Activated B cell treated with CpG ODN at 0.5 μM for 24 hours (primary cell): ENCODE data around the gene PDE1A. TPM values are rescaled to one million over a fixed set of nuclear protein-coding genes. Genes with fewer than 3 reads are reported as not detected.

Source experiments
- ATAC-seq: fragments of 200-7000 bp; cut with Tn5 transposase; one replicate; pipeline ENCODE4 v1.10.0; 2021; ENCODE audit warnings: low read depth, mild to moderate bottlenecking, moderate library complexity
- CTCF ChIA-PET: fragments of 350-600 bp; sonication (Branson Sonifier 250); formaldehyde crosslinking; loops from one replicate; lab custom pipeline; 2021; ENCODE audit warnings: antibody characterized with exemption; lab: Charles Lee
- POLR2A ChIA-PET: fragments of 350-600 bp; sonication (Branson Sonifier 250); formaldehyde crosslinking; loops from one replicate; lab custom pipeline; 2021; ENCODE audit warnings: antibody characterized with exemption; lab: Charles Lee
- DNase-seq: peaks from one replicate; pipeline ENCODE4 v3.0.0; 2022
- H3K27ac Mint-ChIP-seq: one replicate; pipeline ENCODE4 v1.8.0; 2020; ENCODE audit warnings: mixed read lengths
- H3K27me3 Mint-ChIP-seq: one replicate; pipeline ENCODE4 v1.8.0; 2021; ENCODE audit warnings: mixed read lengths
- H3K36me3 Mint-ChIP-seq: one replicate; pipeline ENCODE4 v1.8.0; 2021; ENCODE audit warnings: low read depth, mixed read lengths
- H3K4me1 Mint-ChIP-seq: one replicate; pipeline ENCODE4 v1.8.0; 2021; ENCODE audit warnings: mixed read lengths
- H3K4me3 Mint-ChIP-seq: one replicate; pipeline ENCODE4 v1.8.0; 2020; ENCODE audit warnings: mild to moderate bottlenecking, mixed read lengths
- H3K9me3 Mint-ChIP-seq: one replicate; pipeline ENCODE4 v1.8.0; 2020; ENCODE audit warnings: mixed read lengths
- CTCF ChIP-seq: fragments of 200-600 bp; IDR thresholded peaks from one replicate; pipeline ENCODE4 v1.8.0; 2022; ENCODE audit warnings: antibody characterized with exemption, mild to moderate bottlenecking
- intact Hi-C: fragments of 100-400 bp; cut with micrococcal nuclease; formaldehyde crosslinking; loops from one replicate; pipeline ENCODE4 v1.15.1; 2024
- total RNA-seq: library from RNA; stranded (reverse); gene quantifications from 2 replicates; pipeline ENCODE4 v1.2.3, GENCODE V29; 2022

PDE1A gene
- total RNA-seq, 1 donor from 2014 or later: not detected

- DNase-seq (no peak), ATAC-seq (no peak)
- no peak for TF ChIP-seq CTCF
- no peaks in the 10 kb centered on the region for H3K9me3 Mint-ChIP-seq
- CTCF ChIA-PET: no interaction called here
- POLR2A ChIA-PET: no interaction called here
- intact Hi-C loops: no loop called here
- H3K4me1 Mint-ChIP-seq: no peaks in the 10 kb centered on the region
- no peak overlapping the region for H3K4me3 Mint-ChIP-seq
- H3K36me3 Mint-ChIP-seq: no peaks in the 10 kb centered on the region
- peaks cover 6% of the 10 kb centered on the region for H3K27me3 Mint-ChIP-seq
- H3K27ac Mint-ChIP-seq: no peak overlapping the region
Observed at GRCh38 chr2:182128821-182129707, 297.8 kb downstream of the PDE1A start.

DNA sequence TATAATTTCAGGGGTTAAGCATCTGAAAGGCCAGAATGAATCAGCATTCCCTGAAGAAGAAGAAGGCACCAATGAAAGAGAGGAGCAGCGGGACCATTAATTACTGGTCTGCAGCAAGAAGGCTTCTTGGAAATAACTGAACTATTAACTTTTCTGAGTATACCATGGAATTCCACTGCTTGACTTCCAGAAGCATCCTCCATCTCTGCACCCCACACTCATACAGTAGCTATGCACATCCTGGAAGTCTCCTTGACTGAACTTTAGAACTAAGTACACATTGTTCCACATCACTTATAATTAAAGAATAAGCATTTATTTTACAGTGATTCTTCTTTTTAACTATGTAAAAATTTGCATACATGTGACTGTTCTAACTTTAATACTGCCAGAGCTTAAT is 309.6 kb downstream of the PDE1A start:
- CTCF ChIA-PET: no interaction called here
- POLR2A ChIA-PET: no interaction called here
- ATAC-seq (no peak), DNase-seq (no peak)
- Mint-ChIP-seq H3K4me1 (no peaks in the 10 kb centered on the region), H3K27me3 (peaks cover under 1% of the 10 kb centered on the region), H3K36me3 (no peaks in the 10 kb centered on the region), H3K27ac (no peak overlapping the region), H3K9me3 (no peaks in the 10 kb centered on the region), H3K4me3 (no peak overlapping the region)
- intact Hi-C loops: no loop called here
- TF ChIP-seq CTCF: no peak

- Mint-ChIP-seq H3K9me3 (no peaks in the 10 kb centered on the region), H3K36me3 (no peaks in the 10 kb centered on the region), H3K27ac (no peak overlapping the region), H3K27me3 (peaks cover 5% of the 10 kb centered on the region), H3K4me3 (no peak overlapping the region), H3K4me1 (no peaks in the 10 kb centered on the region)
- CTCF ChIA-PET: no interaction called here
- no peak for TF ChIP-seq CTCF
- ATAC-seq (no peak), DNase-seq (no peak)
- POLR2A ChIA-PET: no interaction called here
- intact Hi-C loops: no loop called here
Observed at GRCh38 chr2:182116774-182117173, 310.1 kb downstream of the PDE1A start.

DNA sequence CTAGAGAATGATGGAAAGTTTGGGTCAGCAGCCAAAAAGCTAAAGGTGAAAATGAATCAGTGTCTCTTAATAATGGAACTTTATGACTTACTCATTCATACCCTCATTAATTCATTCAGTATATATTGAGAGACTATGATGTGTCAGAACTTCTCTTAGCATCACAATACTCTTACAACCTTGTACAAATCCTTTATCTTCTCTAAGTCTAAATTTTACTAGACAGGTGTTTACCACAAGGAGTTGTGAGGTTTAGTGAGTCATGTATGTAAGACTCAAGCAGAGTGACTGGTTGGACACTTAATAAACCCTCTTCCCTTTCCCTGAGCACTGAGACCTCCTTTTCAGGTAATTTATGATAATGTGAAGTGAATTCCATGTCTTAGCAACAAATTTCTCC is 311.6 kb downstream of the PDE1A start:
- ChIA-PET POLR2A (no interaction called here), CTCF (no interaction called here)
- H3K9me3 Mint-ChIP-seq: no peaks in the 10 kb centered on the region
- no peak for TF ChIP-seq CTCF
- H3K4me3 Mint-ChIP-seq: no peak overlapping the region
- ATAC-seq (no peak), DNase-seq (no peak)
- no peaks in the 10 kb centered on the region for H3K36me3 Mint-ChIP-seq
- peaks cover 9% of the 10 kb centered on the region for H3K27me3 Mint-ChIP-seq
- no peak overlapping the region for H3K27ac Mint-ChIP-seq
- intact Hi-C loops: no loop called here
- H3K4me1 Mint-ChIP-seq: no peaks in the 10 kb centered on the region

DNA sequence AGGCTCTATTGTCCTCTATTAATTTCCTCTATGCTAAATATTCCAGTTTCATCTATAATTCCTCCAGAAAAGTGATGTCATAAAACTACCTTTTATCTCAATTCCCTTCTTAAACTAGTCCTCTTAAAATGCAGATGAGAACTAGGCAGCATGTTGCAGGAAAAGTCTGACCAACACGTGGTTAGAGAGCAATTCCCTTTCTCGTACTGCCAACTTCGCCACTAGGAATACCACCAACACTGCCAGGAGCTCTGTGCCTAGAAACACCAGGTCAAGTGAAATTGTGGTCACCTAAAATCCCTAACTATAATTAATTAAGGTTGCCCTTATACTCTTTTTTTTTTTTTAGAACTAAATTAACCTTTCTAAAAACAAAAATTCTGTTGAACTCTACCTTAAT is 313.5 kb downstream of the PDE1A start:
- H3K27me3 Mint-ChIP-seq: peaks cover 9% of the 10 kb centered on the region
- POLR2A ChIA-PET: no interaction called here
- no peaks in the 10 kb centered on the region for H3K36me3 Mint-ChIP-seq

More for the DNA sequence above, 313.5 kb downstream of the PDE1A start:
- DNase-seq: no peak
- H3K4me3 Mint-ChIP-seq: no peak overlapping the region
- TF ChIP-seq CTCF: no peak
- intact Hi-C loops: no loop called here
- ATAC-seq: no peak
- H3K9me3 Mint-ChIP-seq: no peaks in the 10 kb centered on the region
- CTCF ChIA-PET: no interaction called here
- no peak overlapping the region for H3K27ac Mint-ChIP-seq
- H3K4me1 Mint-ChIP-seq: no peaks in the 10 kb centered on the region
